PFSK-1 (cell line): ENCODE data around the gene LACC1.

ENCODE experiments used
- FOXP2 ChIP-seq: optimal IDR thresholded peaks from 2 replicates; pipeline ENCODE3; 2011; ENCODE audit warnings: borderline replicate concordance, control low read depth, inconsistent platforms; ENCODE audit not compliant: insufficient read depth; ENCODE audit errors: extremely low read length, extremely low read depth
- POLR2AphosphoS5 ChIP-seq: IDR thresholded peaks from 2 replicates; pipeline ENCODE4 v1.6.1; 2012; ENCODE audit warnings: low read depth, mild to moderate bottlenecking, control low read depth, low read length, moderate library complexity
- REST ChIP-seq, 2 experiments: IDR thresholded peaks; 2 replicates each; pipeline versions ENCODE4 v1.6.1 to v1.8.0; 2011 to 2012; ENCODE audit warnings: low read depth in 2 of 2, low read length in 2 of 2, control low read depth in 1 of 2, inconsistent platforms in 1 of 2, mild to moderate bottlenecking in 1 of 2, moderate library complexity in 1 of 2; ENCODE audit not compliant: insufficient read depth in 1 of 2

- TF ChIP-seq REST (IDR thresholded peaks at IDR 0.05; ENCODE audit: insufficient read depth in 1 of 2, low read depth in 2 of 2, low read length in 2 of 2) = no peak
- no peak for TF ChIP-seq POLR2AphosphoS5
- TF ChIP-seq FOXP2 = no peak
Measured at GRCh38 chr13:43864921-43865320, 14.8 kb upstream of the LACC1 start.
